ENCODE data around the gene TMEM179B. TPM values are rescaled to one million over a fixed set of nuclear protein-coding genes. Genes with fewer than 3 reads are reported as not detected.

The TMEM179B gene
- total RNA-seq, 2 experiments from 2014 or later = 34.7 to 37.4 TPM

DNA sequence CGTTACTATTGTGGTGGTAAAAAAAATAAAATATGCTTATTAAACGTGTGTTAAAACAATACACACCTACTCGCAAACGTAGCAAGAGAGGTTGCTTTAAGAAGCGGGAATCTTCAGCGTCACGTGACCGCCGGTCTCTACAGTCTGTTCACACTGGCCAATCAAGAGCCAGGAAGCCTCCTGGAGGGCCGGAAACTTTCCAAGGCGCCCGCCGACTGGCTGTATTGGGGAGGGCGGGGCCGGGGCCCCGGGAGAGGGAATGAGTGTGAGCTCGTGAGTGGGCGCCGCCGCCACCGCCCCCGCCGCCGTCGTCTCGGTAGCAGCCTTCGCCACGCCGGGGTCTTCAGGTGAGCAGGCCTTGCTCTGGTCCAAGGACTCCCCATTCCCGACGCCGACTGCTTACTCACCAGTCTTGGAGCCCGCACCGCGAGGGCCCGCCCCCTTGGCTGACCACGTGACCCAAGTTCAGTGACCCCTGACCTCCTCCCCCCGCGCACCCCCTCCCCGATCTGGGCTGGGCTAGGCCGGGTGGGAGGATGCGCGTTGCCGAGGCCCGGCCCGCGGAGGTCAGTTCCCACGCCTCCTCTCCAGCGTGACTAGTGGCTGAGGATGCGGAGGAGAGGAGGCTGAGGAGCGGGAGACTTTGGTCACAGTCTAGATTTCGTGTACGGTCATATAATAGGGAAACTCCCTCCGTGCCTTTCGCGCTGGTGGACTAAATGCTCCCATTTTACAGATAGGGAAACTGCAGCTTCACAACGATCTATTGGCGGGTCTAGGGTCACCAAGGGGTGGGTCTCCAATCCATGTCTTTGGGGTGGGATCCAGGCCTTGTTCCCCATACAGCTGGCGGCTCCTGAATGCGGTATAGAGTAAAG is 15.8 kb upstream of the TMEM179B start, which contains the start of gene TAF6L:
Gene TAF6L, plus strand, starts transcription at position 253 of the 878 bp plus-strand sequence. CDS start 4,388 bp downstream, outside the sequence.
- ATAC-seq (ENCODE audit: poor library complexity) (peak; percentile 76), DNase-seq (peak; percentile 81 to 95 (median 88))
- Mint-ChIP-seq H3K4me3 (peak within 1 kb of the TSS; percentile 97), H3K9me3 (no peaks in the 10 kb centered on the region), H3K27ac (peak within 1 kb of the TSS; percentile 97), H3K27me3 (no peaks in the 10 kb centered on the region), H3K4me1 (ENCODE audit: low read depth) (peaks cover 24% of the 10 kb centered on the region), H3K36me3 (ENCODE audit: low read depth) (peaks cover 45% of the 10 kb centered on the region)
- H3K4me3 ChIP-seq (ENCODE audit: low read length) = peak within 1 kb of the TSS; percentile 76
- intact Hi-C loops (cut with DNase I, micrococcal nuclease) = loop anchor here (1.0 to 5.0 kb wide), 5 partner anchors 15 to 111 kb away; partner anchors contain the start of genes TTC9C (in 2 of the 2), HNRNPUL2 (in 1 of the 2), SLC3A2 (in 1 of the 2) and TMEM179B (in 1 of the 2)
- H3K27me3 ChIP-seq (ENCODE audit: control insufficient read depth in 1 of 2, insufficient read depth in 2 of 2, low read length in 2 of 2) = no peaks in the 10 kb centered on the region
- peak within 1 kb of the TSS; percentile 79 to 88 for H3K27ac ChIP-seq (ENCODE audit: low read depth in 1 of 2, low read length in 2 of 2)
- ChIA-PET POLR2A (interaction anchor here (0.5 to 7.1 kb wide), 20 partner anchors 9 to 214 kb away, joined by 3 to 61 read pairs (median 6); partner anchors contain the start of genes C11orf98, CSKMT, HNRNPUL2 and MTA2), CTCF (interaction anchor here (1.2 to 8.8 kb wide), 6 partner anchors 10 to 110 kb away, joined by 3 to 81 read pairs (median 5); partner anchors contain the start of genes POLR2G, SLC3A2, TMEM179B and ZBTB3)
- TF ChIP-seq, protein P1, sequence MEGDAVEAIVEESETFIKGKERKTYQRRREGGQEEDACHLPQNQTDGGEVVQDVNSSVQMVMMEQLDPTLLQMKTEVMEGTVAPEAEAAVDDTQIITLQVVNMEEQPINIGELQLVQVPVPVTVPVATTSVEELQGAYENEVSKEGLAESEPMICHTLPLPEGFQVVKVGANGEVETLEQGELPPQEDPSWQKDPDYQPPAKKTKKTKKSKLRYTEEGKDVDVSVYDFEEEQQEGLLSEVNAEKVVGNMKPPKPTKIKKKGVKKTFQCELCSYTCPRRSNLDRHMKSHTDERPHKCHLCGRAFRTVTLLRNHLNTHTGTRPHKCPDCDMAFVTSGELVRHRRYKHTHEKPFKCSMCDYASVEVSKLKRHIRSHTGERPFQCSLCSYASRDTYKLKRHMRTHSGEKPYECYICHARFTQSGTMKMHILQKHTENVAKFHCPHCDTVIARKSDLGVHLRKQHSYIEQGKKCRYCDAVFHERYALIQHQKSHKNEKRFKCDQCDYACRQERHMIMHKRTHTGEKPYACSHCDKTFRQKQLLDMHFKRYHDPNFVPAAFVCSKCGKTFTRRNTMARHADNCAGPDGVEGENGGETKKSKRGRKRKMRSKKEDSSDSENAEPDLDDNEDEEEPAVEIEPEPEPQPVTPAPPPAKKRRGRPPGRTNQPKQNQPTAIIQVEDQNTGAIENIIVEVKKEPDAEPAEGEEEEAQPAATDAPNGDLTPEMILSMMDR (IDR thresholded peaks at IDR 0.05) = no peak
- no peaks in the 10 kb centered on the region for H3K9me3 ChIP-seq (ENCODE audit: control insufficient read depth in 1 of 2, insufficient read depth in 1 of 2, low read length in 2 of 2)
- H3K4me1 ChIP-seq (ENCODE audit: insufficient read depth, low read length) = peaks cover 27% of the 10 kb centered on the region
- H3K36me3 ChIP-seq (ENCODE audit: insufficient read depth, low read length) = peaks cover 18% of the 10 kb centered on the region

DNA sequence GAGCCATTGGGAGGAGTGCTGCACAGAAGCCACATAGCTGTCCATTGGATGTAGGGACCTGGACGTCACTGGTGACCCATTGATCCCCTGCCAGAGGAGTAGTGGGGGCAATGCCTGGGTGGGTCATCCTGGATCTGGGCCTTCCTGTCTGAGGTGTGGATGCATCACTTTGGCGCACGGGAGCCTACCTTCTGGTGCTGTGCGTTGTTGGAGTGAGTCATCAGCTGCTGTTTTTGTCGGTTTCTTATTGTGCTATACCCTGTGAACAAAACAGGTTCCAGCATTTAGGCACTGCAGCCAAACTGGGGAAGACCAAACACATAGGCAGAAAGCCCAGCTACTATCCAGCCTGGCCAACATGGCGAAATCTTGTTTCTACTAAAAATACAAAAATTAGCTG is 12.8 kb upstream of the TMEM179B start:
- POLR2A ChIA-PET = interaction anchor here (1.1 to 3.2 kb wide), 5 partner anchors 12 to 81 kb away, joined by 3 to 13 read pairs (median 5); partner anchors contain the start of genes HNRNPUL2, POLR2G and ZBTB3
- H3K9me3 Mint-ChIP-seq = no peaks in the 10 kb centered on the region
- H3K4me1 Mint-ChIP-seq (ENCODE audit: low read depth) = peaks cover 24% of the 10 kb centered on the region
- no peak overlapping the region for H3K4me3 Mint-ChIP-seq
- peaks cover 37% of the 10 kb centered on the region for H3K4me1 ChIP-seq (ENCODE audit: insufficient read depth, low read length)
- no peak for ATAC-seq (ENCODE audit: poor library complexity)
- no peak for DNase-seq
- H3K27ac ChIP-seq (ENCODE audit: low read depth in 1 of 2, low read length in 2 of 2) = no peak overlapping the region
- H3K9me3 ChIP-seq (ENCODE audit: control insufficient read depth in 1 of 2, insufficient read depth in 1 of 2, low read length in 2 of 2) = no peaks in the 10 kb centered on the region
- no peak overlapping the region for H3K4me3 ChIP-seq (ENCODE audit: low read length)
- CTCF ChIA-PET = interaction anchor here (0.9 to 8.8 kb wide), 2 partner anchors 12 to 107 kb away, joined by 3 to 81 read pairs; partner anchors contain the start of genes SLC3A2 and TMEM179B
- H3K27me3 Mint-ChIP-seq = no peaks in the 10 kb centered on the region
- H3K36me3 Mint-ChIP-seq (ENCODE audit: low read depth) = peaks cover 51% of the 10 kb centered on the region
- H3K36me3 ChIP-seq (ENCODE audit: insufficient read depth, low read length) = peaks cover 15% of the 10 kb centered on the region
- H3K27ac Mint-ChIP-seq = no peak overlapping the region
- intact Hi-C loops (cut with DNase I, micrococcal nuclease) = loop anchor here (5.0 kb wide), 2 partner anchors 47 to 108 kb away; partner anchors contain the start of genes HNRNPUL2 (in 1 of the 2), SLC3A2 (in 1 of the 2) and TTC9C (in 1 of the 2)
- TF ChIP-seq, protein P1 (IDR thresholded peaks at IDR 0.05) = no peak
- H3K27me3 ChIP-seq (ENCODE audit: control insufficient read depth in 1 of 2, insufficient read depth in 2 of 2, low read length in 2 of 2) = no peaks in the 10 kb centered on the region

DNA sequence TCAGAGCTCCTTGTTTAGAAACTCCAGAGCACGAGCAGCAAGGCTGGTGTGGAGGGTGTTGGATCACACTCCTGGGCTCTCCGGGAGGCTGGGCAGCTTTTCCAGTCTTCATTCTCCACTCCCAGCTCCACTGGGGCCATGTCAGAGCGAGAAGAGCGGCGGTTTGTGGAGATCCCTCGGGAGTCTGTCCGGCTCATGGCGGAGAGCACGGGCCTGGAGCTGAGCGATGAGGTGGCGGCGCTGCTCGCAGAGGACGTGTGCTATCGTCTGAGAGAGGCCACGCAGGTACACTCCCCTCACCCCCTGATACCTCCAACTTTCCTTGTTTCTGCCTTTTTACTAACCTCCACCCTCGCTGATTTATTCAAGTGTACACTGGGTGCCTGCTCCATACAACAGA is 11.6 kb upstream of the TMEM179B start:
- H3K27me3 Mint-ChIP-seq = no peaks in the 10 kb centered on the region
- peaks cover 14% of the 10 kb centered on the region for H3K4me1 Mint-ChIP-seq (ENCODE audit: low read depth)
- Histone ChIP-seq H3K9me3 (ENCODE audit: control insufficient read depth in 1 of 2, insufficient read depth in 1 of 2, low read length in 2 of 2) (no peaks in the 10 kb centered on the region), H3K27me3 (ENCODE audit: control insufficient read depth in 1 of 2, insufficient read depth in 2 of 2, low read length in 2 of 2) (no peaks in the 10 kb centered on the region), H3K4me1 (ENCODE audit: insufficient read depth, low read length) (peaks cover 26% of the 10 kb centered on the region), H3K4me3 (ENCODE audit: low read length) (no peak overlapping the region), H3K27ac (ENCODE audit: low read depth in 1 of 2, low read length in 2 of 2) (no peak overlapping the region), H3K36me3 (ENCODE audit: insufficient read depth, low read length) (peaks cover 15% of the 10 kb centered on the region)
- TF ChIP-seq, protein P1 (IDR thresholded peaks at IDR 0.05) = no peak
- POLR2A ChIA-PET = interaction anchor here (1.1 to 3.2 kb wide), 3 partner anchors 11 to 80 kb away, joined by 4 to 13 read pairs (median 5); partner anchors contain the start of gene POLR2G
- H3K4me3 Mint-ChIP-seq = no peak overlapping the region
- CTCF ChIA-PET = interaction anchor here (8.8 kb wide), 1 partner anchor 11 kb away, joined by 81 read pairs; the partner anchor contains the start of gene TMEM179B
- DNase-seq (no peak), ATAC-seq (ENCODE audit: poor library complexity) (no peak)
- peaks cover 46% of the 10 kb centered on the region for H3K36me3 Mint-ChIP-seq (ENCODE audit: low read depth)
- H3K9me3 Mint-ChIP-seq = no peaks in the 10 kb centered on the region
- no peak overlapping the region for H3K27ac Mint-ChIP-seq
- intact Hi-C loops (cut with DNase I, micrococcal nuclease) = no loop called here

Measured in CD4-positive, alpha-beta T cell (primary cell).